Osteoblast (primary cell): ENCODE results near the gene CNOT8. TPM values are rescaled to one million over a fixed set of nuclear protein-coding genes. Genes with fewer than 3 reads are reported as not detected.

Experiments used
- DNase-seq: peaks from one replicate; pipeline ENCODE4 v3.0.0; 2011; ENCODE audit warnings: low spot score, mixed read lengths; ENCODE audit not compliant: insufficient read length; ENCODE audit errors: missing footprints
- H2AFZ ChIP-seq: 2 replicates; pipeline ENCODE4 v1.6.0; 2011; ENCODE audit warnings: mild to moderate bottlenecking, low read length
- H3K27ac ChIP-seq: 2 replicates; pipeline ENCODE4 v1.5.1; 2011; ENCODE audit warnings: mild to moderate bottlenecking, low read depth, low read length, moderate library complexity
- H3K27me3 ChIP-seq: 2 replicates; pipeline ENCODE4 v1.6.0; 2012; ENCODE audit warnings: mild to moderate bottlenecking, control low read depth, inconsistent platforms, low read length, moderate library complexity; ENCODE audit not compliant: insufficient read depth
- H3K36me3 ChIP-seq: 2 replicates; pipeline ENCODE4 v1.5.1; 2011; ENCODE audit warnings: mild to moderate bottlenecking, low read length, control low read depth, moderate library complexity; ENCODE audit not compliant: insufficient read depth
- H3K4me1 ChIP-seq: 2 replicates; pipeline ENCODE4 v1.5.1; 2011; ENCODE audit warnings: mild to moderate bottlenecking, low read length, control low read depth, moderate library complexity; ENCODE audit not compliant: insufficient read depth
- H3K4me2 ChIP-seq: 2 replicates; pipeline ENCODE4 v1.6.0; 2011; ENCODE audit warnings: mild to moderate bottlenecking, low read length; ENCODE audit not compliant: insufficient read depth
- H3K4me3 ChIP-seq: fragments of 200-600 bp; sonication (generic); 3 replicates; pipeline ENCODE4 v1.5.1; 2012; ENCODE audit warnings: mild to moderate bottlenecking, low read length, inconsistent platforms; ENCODE audit not compliant: insufficient read depth
- H3K79me2 ChIP-seq: 2 replicates; pipeline ENCODE4 v1.6.0; 2012; ENCODE audit warnings: mild to moderate bottlenecking, low read length, control low read depth, inconsistent platforms; ENCODE audit not compliant: insufficient read depth
- H3K9me3 ChIP-seq: 2 replicates; pipeline ENCODE4 v1.5.1; 2011; ENCODE audit warnings: low read depth, low read length, control low read depth
- H4K20me1 ChIP-seq: 2 replicates; pipeline ENCODE4 v1.6.0; 2012; ENCODE audit warnings: mild to moderate bottlenecking, low read length, control low read depth; ENCODE audit not compliant: insufficient read depth
- total RNA-seq: library from RNA; depleted of rRNA; stranded (reverse); fragments of >200 nt; gene quantifications from 2 replicates; pipeline ENCODE4 v1.2.3, GENCODE V29; 2012
- TF ChIP-seq, protein P1 (sequence below): IDR thresholded peaks from 2 replicates; pipeline ENCODE4 v1.5.1; 2011; ENCODE audit warnings: mild to moderate bottlenecking, low read depth, low read length, moderate library complexity; ENCODE audit errors: extremely low read depth

Gene CNOT8
- total RNA-seq, 1 donor = 55.7 TPM

- Histone ChIP-seq H3K27ac (no peak overlapping the region), H3K4me3 (no peak overlapping the region), H3K9me3 (no peaks in the 10 kb centered on the region), H3K36me3 (peaks cover 48% of the 10 kb centered on the region), H3K27me3 (no peaks in the 10 kb centered on the region), H3K4me1 (peaks cover 11% of the 10 kb centered on the region), H3K4me2 (no peak overlapping the region), H4K20me1 (peaks cover 35% of the 10 kb centered on the region), H3K79me2 (peaks cover 66% of the 10 kb centered on the region), H2AFZ (no peak overlapping the region)
- TF ChIP-seq, protein P1, sequence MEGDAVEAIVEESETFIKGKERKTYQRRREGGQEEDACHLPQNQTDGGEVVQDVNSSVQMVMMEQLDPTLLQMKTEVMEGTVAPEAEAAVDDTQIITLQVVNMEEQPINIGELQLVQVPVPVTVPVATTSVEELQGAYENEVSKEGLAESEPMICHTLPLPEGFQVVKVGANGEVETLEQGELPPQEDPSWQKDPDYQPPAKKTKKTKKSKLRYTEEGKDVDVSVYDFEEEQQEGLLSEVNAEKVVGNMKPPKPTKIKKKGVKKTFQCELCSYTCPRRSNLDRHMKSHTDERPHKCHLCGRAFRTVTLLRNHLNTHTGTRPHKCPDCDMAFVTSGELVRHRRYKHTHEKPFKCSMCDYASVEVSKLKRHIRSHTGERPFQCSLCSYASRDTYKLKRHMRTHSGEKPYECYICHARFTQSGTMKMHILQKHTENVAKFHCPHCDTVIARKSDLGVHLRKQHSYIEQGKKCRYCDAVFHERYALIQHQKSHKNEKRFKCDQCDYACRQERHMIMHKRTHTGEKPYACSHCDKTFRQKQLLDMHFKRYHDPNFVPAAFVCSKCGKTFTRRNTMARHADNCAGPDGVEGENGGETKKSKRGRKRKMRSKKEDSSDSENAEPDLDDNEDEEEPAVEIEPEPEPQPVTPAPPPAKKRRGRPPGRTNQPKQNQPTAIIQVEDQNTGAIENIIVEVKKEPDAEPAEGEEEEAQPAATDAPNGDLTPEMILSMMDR = no peak
- peak; percentile 19 for DNase-seq
These were observed 8.4 kb downstream of the CNOT8 start for GRCh38 chr5:154866841-154867240.

GRCh38 chr5:154868702-154869101, 10.3 kb downstream of the CNOT8 start:
- Histone ChIP-seq H3K36me3 (peaks cover 57% of the 10 kb centered on the region), H3K79me2 (peaks cover 48% of the 10 kb centered on the region), H4K20me1 (peaks cover 26% of the 10 kb centered on the region), H3K27ac (no peak overlapping the region), H3K4me1 (peaks cover 3% of the 10 kb centered on the region), H3K4me2 (no peak overlapping the region), H3K9me3 (no peaks in the 10 kb centered on the region), H3K27me3 (no peaks in the 10 kb centered on the region), H2AFZ (no peak overlapping the region), H3K4me3 (no peak overlapping the region)
- DNase-seq = peak; percentile 29
- TF ChIP-seq, protein P1 = peak; percentile 30

DNA sequence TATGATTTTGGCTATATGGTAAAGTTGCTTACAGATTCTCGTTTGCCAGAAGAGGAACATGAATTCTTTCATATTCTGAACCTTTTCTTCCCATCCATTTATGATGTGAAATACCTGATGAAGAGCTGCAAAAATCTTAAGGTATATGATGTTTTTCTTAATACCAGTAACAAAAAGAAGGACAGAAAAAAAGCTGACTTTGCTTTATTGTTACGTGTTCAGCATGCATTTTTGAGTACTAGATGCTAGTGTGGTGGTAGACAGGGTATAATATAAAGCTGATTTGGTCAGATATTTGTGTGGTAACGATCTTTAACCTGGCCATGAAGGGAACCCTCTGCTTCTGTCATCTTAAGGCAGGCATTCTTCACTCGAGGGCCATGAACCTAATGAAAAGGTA, 13.3 kb downstream of the CNOT8 start:
- TF ChIP-seq, protein P1 = no peak
- Histone ChIP-seq H3K9me3 (no peaks in the 10 kb centered on the region), H3K36me3 (peaks cover 60% of the 10 kb centered on the region), H2AFZ (no peak overlapping the region), H3K4me3 (no peak overlapping the region), H3K79me2 (peaks cover 20% of the 10 kb centered on the region), H3K27me3 (no peaks in the 10 kb centered on the region), H3K4me2 (no peak overlapping the region), H3K4me1 (peaks cover 3% of the 10 kb centered on the region), H4K20me1 (peaks cover 12% of the 10 kb centered on the region), H3K27ac (no peak overlapping the region)
- peak; percentile 26 for DNase-seq

DNA sequence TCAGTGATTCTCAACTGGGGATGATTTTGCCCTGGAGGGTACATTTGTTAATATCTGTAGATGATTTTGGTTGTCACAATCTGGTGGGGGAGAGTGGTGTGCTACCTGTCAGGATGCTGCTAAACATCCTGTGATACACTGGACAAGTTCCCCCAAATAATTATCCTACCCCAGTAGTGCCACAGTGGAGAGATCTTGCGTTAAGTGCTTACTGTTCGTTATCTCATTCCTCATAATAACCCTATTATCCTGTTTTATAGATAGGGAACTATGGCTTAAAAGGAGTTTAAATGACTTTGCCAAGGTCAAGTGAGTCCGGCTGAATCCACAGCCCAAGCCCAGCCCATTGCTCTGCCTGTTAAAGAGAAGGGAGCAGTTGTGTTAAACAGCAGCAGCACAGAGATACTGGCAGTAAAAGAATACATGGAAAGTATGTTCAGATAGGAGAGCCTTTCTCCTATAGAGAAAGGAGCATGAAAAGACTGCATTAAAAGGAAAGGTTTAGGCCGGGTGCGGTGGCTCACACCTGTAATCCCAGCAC, 15.4 kb downstream of the CNOT8 start:
- peaks cover 4% of the 10 kb centered on the region for H4K20me1 ChIP-seq
- peaks cover 54% of the 10 kb centered on the region for H3K36me3 ChIP-seq

More for the DNA sequence above, 15.4 kb downstream of the CNOT8 start:
- Histone ChIP-seq H3K4me3 (no peak overlapping the region), H3K27ac (no peak overlapping the region), H2AFZ (no peak overlapping the region), H3K4me1 (no peaks in the 10 kb centered on the region), H3K27me3 (no peaks in the 10 kb centered on the region), H3K4me2 (no peak overlapping the region), H3K79me2 (peaks cover 9% of the 10 kb centered on the region), H3K9me3 (peaks cover 1% of the 10 kb centered on the region)
- DNase-seq = no peak
- TF ChIP-seq, protein P1 = no peak
